ENCODE data around the gene JMJD1C. TPM values are rescaled to one million over a fixed set of nuclear protein-coding genes. Genes with fewer than 3 reads are reported as not detected.

Gene JMJD1C
- total RNA-seq, 1 experiment from 2014 or later, result 89.7 TPM

DNA sequence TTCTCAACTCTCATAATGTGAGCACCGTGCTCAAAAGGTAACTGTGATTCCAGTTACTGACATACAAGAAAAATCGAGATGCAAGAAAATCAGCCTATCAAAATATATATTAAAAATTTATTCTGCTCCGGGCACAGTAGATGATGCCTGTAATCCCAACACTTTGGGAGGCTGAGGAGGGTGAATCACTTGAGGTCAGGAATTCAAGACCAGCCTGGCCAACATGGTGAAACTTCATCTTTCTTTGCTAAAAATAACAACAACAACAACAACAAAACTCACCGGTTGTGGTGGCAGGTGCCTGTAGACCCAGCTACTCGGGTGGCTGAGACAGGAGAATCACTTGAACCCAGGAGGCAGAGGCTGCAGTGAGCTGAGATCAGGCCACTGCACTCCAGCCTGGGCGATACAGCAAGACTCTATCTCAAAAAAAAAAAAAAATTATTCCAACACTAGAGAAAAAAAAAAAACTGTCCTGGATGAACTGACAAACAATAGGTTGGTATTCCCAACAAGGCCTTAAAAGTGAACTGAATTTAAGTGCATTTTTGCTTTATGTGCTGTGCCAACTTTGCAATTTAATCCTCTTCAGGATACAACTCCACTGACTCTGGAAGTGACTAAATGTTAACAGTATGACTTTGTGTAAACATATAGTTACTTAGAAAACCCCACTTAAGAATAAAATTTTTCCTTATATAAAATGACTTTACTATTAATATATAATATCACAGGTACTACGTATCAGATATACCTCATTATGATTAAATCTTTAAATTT, 51.1 kb downstream of the JMJD1C start:
- TF ChIP-seq, protein P1, sequence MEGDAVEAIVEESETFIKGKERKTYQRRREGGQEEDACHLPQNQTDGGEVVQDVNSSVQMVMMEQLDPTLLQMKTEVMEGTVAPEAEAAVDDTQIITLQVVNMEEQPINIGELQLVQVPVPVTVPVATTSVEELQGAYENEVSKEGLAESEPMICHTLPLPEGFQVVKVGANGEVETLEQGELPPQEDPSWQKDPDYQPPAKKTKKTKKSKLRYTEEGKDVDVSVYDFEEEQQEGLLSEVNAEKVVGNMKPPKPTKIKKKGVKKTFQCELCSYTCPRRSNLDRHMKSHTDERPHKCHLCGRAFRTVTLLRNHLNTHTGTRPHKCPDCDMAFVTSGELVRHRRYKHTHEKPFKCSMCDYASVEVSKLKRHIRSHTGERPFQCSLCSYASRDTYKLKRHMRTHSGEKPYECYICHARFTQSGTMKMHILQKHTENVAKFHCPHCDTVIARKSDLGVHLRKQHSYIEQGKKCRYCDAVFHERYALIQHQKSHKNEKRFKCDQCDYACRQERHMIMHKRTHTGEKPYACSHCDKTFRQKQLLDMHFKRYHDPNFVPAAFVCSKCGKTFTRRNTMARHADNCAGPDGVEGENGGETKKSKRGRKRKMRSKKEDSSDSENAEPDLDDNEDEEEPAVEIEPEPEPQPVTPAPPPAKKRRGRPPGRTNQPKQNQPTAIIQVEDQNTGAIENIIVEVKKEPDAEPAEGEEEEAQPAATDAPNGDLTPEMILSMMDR (IDR thresholded peaks at IDR 0.05; ENCODE audit: insufficient read depth in 1 of 2, low read depth in 1 of 2, low read length in 1 of 2, severe bottlenecking in 1 of 2, unreplicated experiment in 1 of 2), result no peak
- no peaks in the 10 kb centered on the region for H3K36me3 Mint-ChIP-seq (ENCODE audit: insufficient read depth, unreplicated experiment)
- Histone ChIP-seq H3K36me3 (ENCODE audit: control insufficient read depth, insufficient read depth, low read length) (no peaks in the 10 kb centered on the region), H3K4me3 (ENCODE audit: low read depth, low read length) (no peak overlapping the region), H3K4me1 (0 out of 2 replicates have a peak, but pooled peaks cover 4% of the 10 kb centered on the region), H3K9me3 (no peaks in the 10 kb centered on the region), H3K27me3 (replicated peaks; ENCODE audit: control insufficient read depth, insufficient read depth, low read length) (no peaks in the 10 kb centered on the region)
- H3K9me3 Mint-ChIP-seq (ENCODE audit: unreplicated experiment), result no peaks in the 10 kb centered on the region
- no peak for DNase-seq
- no peak overlapping the region for H3K27ac Mint-ChIP-seq (ENCODE audit: unreplicated experiment)
- H3K27me3 Mint-ChIP-seq (ENCODE audit: insufficient read depth, unreplicated experiment), result no peaks in the 10 kb centered on the region
- ChIA-PET POLR2A (no interaction called here), CTCF (no interaction called here)
- H3K4me3 Mint-ChIP-seq (ENCODE audit: unreplicated experiment), result no peak overlapping the region
- peaks cover 13% of the 10 kb centered on the region for H3K4me1 Mint-ChIP-seq (ENCODE audit: low read depth, unreplicated experiment)
- intact Hi-C loops (cut with micrococcal nuclease; ENCODE audit: unreplicated experiment), result no loop called here
- no TSS peak for BruUV-seq (replicated peaks)

DNA sequence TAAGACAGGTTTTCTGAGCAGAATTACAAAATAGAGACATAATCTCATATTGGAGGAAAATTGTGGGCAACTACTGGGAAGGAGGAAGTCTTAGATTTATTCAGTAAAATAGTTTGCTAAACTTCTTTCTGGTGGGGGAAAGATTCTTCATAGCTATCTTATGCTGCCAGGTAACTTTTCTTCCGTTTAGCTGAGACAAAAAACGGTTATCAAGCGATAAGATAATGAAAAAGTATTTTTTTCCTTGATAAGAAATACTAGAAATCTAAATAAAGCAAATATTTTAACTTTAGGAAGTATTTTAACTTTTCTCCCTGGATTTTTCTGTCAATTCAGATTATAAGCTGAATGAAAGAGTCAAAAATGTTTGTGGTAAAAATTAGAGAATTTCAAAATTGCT, 52.3 kb downstream of the JMJD1C start:
- no peaks in the 10 kb centered on the region for H3K9me3 Mint-ChIP-seq (ENCODE audit: unreplicated experiment)
- H3K27ac Mint-ChIP-seq (ENCODE audit: unreplicated experiment), result no peak overlapping the region
- H3K27me3 ChIP-seq (replicated peaks; ENCODE audit: control insufficient read depth, insufficient read depth, low read length), result no peaks in the 10 kb centered on the region
- no TSS peak for BruUV-seq (replicated peaks)
- no peak overlapping the region for H3K4me3 ChIP-seq (ENCODE audit: low read depth, low read length)
- intact Hi-C loops (cut with micrococcal nuclease; ENCODE audit: unreplicated experiment), result no loop called here
- no peak for DNase-seq
- ChIA-PET CTCF (no interaction called here), POLR2A (no interaction called here)
- no peak overlapping the region for H3K4me3 Mint-ChIP-seq (ENCODE audit: unreplicated experiment)
- TF ChIP-seq, protein P1 (IDR thresholded peaks at IDR 0.05; ENCODE audit: insufficient read depth in 1 of 2, low read depth in 1 of 2, low read length in 1 of 2, severe bottlenecking in 1 of 2, unreplicated experiment in 1 of 2), result no peak
- no peaks in the 10 kb centered on the region for H3K27me3 Mint-ChIP-seq (ENCODE audit: insufficient read depth, unreplicated experiment)
- H3K36me3 ChIP-seq (ENCODE audit: control insufficient read depth, insufficient read depth, low read length), result no peaks in the 10 kb centered on the region
- H3K9me3 ChIP-seq, result no peaks in the 10 kb centered on the region
- 0 out of 2 replicates have a peak, but pooled peaks cover 4% of the 10 kb centered on the region for H3K4me1 ChIP-seq
- H3K36me3 Mint-ChIP-seq (ENCODE audit: insufficient read depth, unreplicated experiment), result no peaks in the 10 kb centered on the region
- H3K4me1 Mint-ChIP-seq (ENCODE audit: low read depth, unreplicated experiment), result peaks cover 13% of the 10 kb centered on the region

DNA sequence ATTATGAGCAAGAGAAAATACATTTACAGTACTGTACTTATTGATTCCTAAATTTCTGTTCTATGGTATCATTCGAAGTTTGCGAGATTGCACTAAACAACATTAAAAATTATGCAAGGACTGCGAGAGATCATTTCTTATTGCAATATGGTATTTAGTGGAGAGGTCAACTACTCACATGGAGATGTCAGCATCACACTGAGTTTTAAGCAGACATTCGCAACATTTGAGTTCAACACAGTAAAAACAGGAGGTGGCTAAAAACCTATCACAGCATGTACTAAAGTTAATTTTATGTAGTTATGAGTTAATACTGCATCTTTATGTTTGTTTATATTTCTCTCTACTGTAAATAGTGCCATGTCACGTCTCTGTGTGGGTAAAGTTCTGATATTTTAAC, 53.5 kb downstream of the JMJD1C start:
- CTCF ChIA-PET, result no interaction called here
- Histone ChIP-seq H3K27me3 (replicated peaks; ENCODE audit: control insufficient read depth, insufficient read depth, low read length) (no peaks in the 10 kb centered on the region), H3K9me3 (no peaks in the 10 kb centered on the region), H3K4me3 (ENCODE audit: low read depth, low read length) (no peak overlapping the region), H3K4me1 (0 out of 2 replicates have a peak, but pooled peaks cover 4% of the 10 kb centered on the region), H3K36me3 (ENCODE audit: control insufficient read depth, insufficient read depth, low read length) (no peaks in the 10 kb centered on the region)
- intact Hi-C loops (cut with micrococcal nuclease; ENCODE audit: unreplicated experiment), result no loop called here
- H3K27me3 Mint-ChIP-seq (ENCODE audit: insufficient read depth, unreplicated experiment), result no peaks in the 10 kb centered on the region
- POLR2A ChIA-PET, result no interaction called here
- DNase-seq, result no peak
- no peak overlapping the region for H3K4me3 Mint-ChIP-seq (ENCODE audit: unreplicated experiment)
- H3K27ac Mint-ChIP-seq (ENCODE audit: unreplicated experiment), result no peak overlapping the region
- BruUV-seq (replicated peaks), result no TSS peak
- H3K9me3 Mint-ChIP-seq (ENCODE audit: unreplicated experiment), result no peaks in the 10 kb centered on the region
- TF ChIP-seq, protein P1 (IDR thresholded peaks at IDR 0.05; ENCODE audit: insufficient read depth in 1 of 2, low read depth in 1 of 2, low read length in 1 of 2, severe bottlenecking in 1 of 2, unreplicated experiment in 1 of 2), result no peak
- H3K4me1 Mint-ChIP-seq (ENCODE audit: low read depth, unreplicated experiment), result peaks cover 18% of the 10 kb centered on the region
- H3K36me3 Mint-ChIP-seq (ENCODE audit: insufficient read depth, unreplicated experiment), result no peaks in the 10 kb centered on the region

Measured in Caco-2 (cell line).